GM12878 (cell line): ENCODE measurements around the gene ATP6AP2. TPM values are rescaled to one million over a fixed set of nuclear protein-coding genes. Genes with fewer than 3 reads are reported as not detected.
A peak's percentile ranks its signal among the peaks of the same experiment; 100 is the strongest.

Experiments used
- BHLHE40 ChIP-seq, 2 experiments: fragments of 450-650 bp in 1 of 2; IDR thresholded peaks; 2 replicates each; pipeline ENCODE4 v1.6.1; 2011 to 2017; ENCODE audit warnings: low read depth in 2 of 2, borderline replicate concordance in 1 of 2, improper control_type of control experiment in 1 of 2, low read length in 1 of 2, mild to moderate bottlenecking in 1 of 2
- BMI1 ChIP-seq: fragments of 450-650 bp; IDR thresholded peaks from 2 replicates; pipeline ENCODE4 v1.6.1; 2016; ENCODE audit warnings: mild to moderate bottlenecking, moderate library complexity, borderline replicate concordance
- BRCA1 ChIP-seq: IDR thresholded peaks from 2 replicates; pipeline ENCODE4 v1.6.1; 2011; ENCODE audit warnings: low read depth, low read length, improper control_type of control experiment
- E2F8 ChIP-seq: fragments of 450-650 bp; IDR thresholded peaks from 2 replicates; pipeline ENCODE4 v1.6.1; 2018; ENCODE audit warnings: mild to moderate bottlenecking, low read depth, moderate library complexity; ENCODE audit not compliant: partially characterized antibody
- ELK1 ChIP-seq: IDR thresholded peaks from 2 replicates; pipeline ENCODE4 v1.6.1; 2012; ENCODE audit warnings: low read depth, low read length, improper control_type of control experiment
- EP300 ChIP-seq, 2 experiments: fragments of 150-350 bp in 1 of 2; IDR thresholded peaks; 2 replicates each; pipeline ENCODE4 v1.6.1; 2011 to 2012; ENCODE audit warnings: low read depth in 2 of 2, low read length in 2 of 2, borderline replicate concordance in 1 of 2, improper control_type of control experiment in 1 of 2, inconsistent platforms in 1 of 2; ENCODE audit not compliant: control insufficient read depth in 1 of 2
- ETV6 ChIP-seq, 2 experiments: fragments of 450-650 bp in 1 of 2; IDR thresholded peaks in 1 of 2; conservative IDR thresholded peaks in 1 of 2; 2 replicates each; pipeline ENCODE4 v1.6.1; 2014; ENCODE audit warnings: antibody characterized with exemption in 1 of 2, borderline replicate concordance in 1 of 2, low read depth in 1 of 2, mild to moderate bottlenecking in 1 of 2, moderate library complexity in 1 of 2
- HDAC2 ChIP-seq: fragments of 200-600 bp; sonication (generic); IDR thresholded peaks from 2 replicates; pipeline ENCODE4 v1.6.1; 2017
- IRF4 ChIP-seq: IDR thresholded peaks from 2 replicates; pipeline ENCODE4 v1.6.1; 2011; ENCODE audit warnings: low read depth, low read length
- MLLT1 ChIP-seq: fragments of 450-650 bp; IDR thresholded peaks from 2 replicates; pipeline ENCODE4 v1.6.1; 2016; ENCODE audit warnings: mild to moderate bottlenecking
- MTA3 ChIP-seq: IDR thresholded peaks from 2 replicates; pipeline ENCODE4 v1.6.1; 2012; ENCODE audit warnings: low read length, inconsistent platforms, borderline replicate concordance
- RCOR1 ChIP-seq: conservative IDR thresholded peaks from 2 replicates; pipeline ENCODE4 v1.6.1; 2012; ENCODE audit warnings: low read depth, low read length, improper control_type of control experiment
- SPI1 ChIP-seq: IDR thresholded peaks from 2 replicates; pipeline ENCODE4 v1.6.1; 2011; ENCODE audit warnings: low read depth, mild to moderate bottlenecking, low read length, moderate library complexity, borderline replicate concordance; ENCODE audit not compliant: insufficient read depth
- ZBTB33 ChIP-seq: fragments of 450-650 bp; IDR thresholded peaks from 2 replicates; pipeline ENCODE4 v1.6.1; 2017; ENCODE audit warnings: mild to moderate bottlenecking
- ZNF274 ChIP-seq: IDR thresholded peaks from one replicate; pipeline ENCODE4 v1.8.0; 2011; ENCODE audit not compliant: insufficient read length, insufficient read depth
- ZNF592 ChIP-seq: fragments of 450-650 bp; IDR thresholded peaks from 2 replicates; pipeline ENCODE4 v1.6.1; 2017; ENCODE audit warnings: mild to moderate bottlenecking, moderate library complexity
- polyA plus RNA-seq, 11 experiments: library from polyadenylated mRNA; depleted of rRNA in 4 of 11; unstranded in 6 of 11; stranded (reverse) in 5 of 11; fragments of >200 nt; fragmentation: Nextera tagmentation in 4 of 11; fragmentation: Illumina TruSeq in 1 of 11; extraction: Ambion mirVana in 4 of 11; extraction: Trizol in 1 of 11; gene quantifications; 1 replicate in 1 of 11; 2 replicates in 10 of 11; pipeline versions ENCODE4 v1.2.1 to v1.2.3, GENCODE V29; 2011 to 2016; ENCODE audit warnings: inconsistent platforms in 2 of 11, missing spikeins in 2 of 11, low read depth in 1 of 11
- total RNA-seq, 4 experiments: library from RNA; depleted of rRNA in 3 of 4; stranded (reverse); fragments of >200 nt in 3 of 4; fragmentation: Illumina TruSeq in 1 of 4; extraction: Trizol in 1 of 4; gene quantifications; 2 replicates each; pipeline versions ENCODE4 v1.2.1 to v1.2.3, GENCODE V29; 2013 to 2021

Gene ATP6AP2
- total and polyA plus RNA-seq, 10 of the 15 experiments (the other 5 are each of a cell fraction or from before 2014, with no cell fraction given) = 36.3 to 141 (median 56.0) TPM

GRCh38 chrX:40539214-40540142 lies 41.3 kb upstream of the ATP6AP2 start (continued):
- no peak for TF ChIP-seq ZBTB33
- no peak for TF ChIP-seq BHLHE40 (IDR thresholded peaks at IDR 0.05; ENCODE audit: borderline replicate concordance in 1 of 2, low read depth in 2 of 2, low read length in 1 of 2)
- no peak for TF ChIP-seq ETV6 (conservative IDR thresholded peaks at IDR 0.05 in 1 of 2, IDR thresholded peaks at IDR 0.05 in 1 of 2; ENCODE audit: borderline replicate concordance in 1 of 2, low read depth in 1 of 2)
- no peak for TF ChIP-seq IRF4
- TF ChIP-seq HDAC2 = no peak
- no peak for TF ChIP-seq MLLT1
- TF ChIP-seq MTA3 = no peak
- TF ChIP-seq ZNF592 = no peak
- no peak for TF ChIP-seq EP300 (IDR thresholded peaks at IDR 0.05; ENCODE audit: borderline replicate concordance in 1 of 2, control insufficient read depth in 1 of 2, low read depth in 2 of 2, low read length in 2 of 2)
- no peak for TF ChIP-seq BMI1
- TF ChIP-seq ELK1 = no peak
- no peak for TF ChIP-seq RCOR1
- no peak for TF ChIP-seq BRCA1
- TF ChIP-seq SPI1 = peak; percentile 56; the same call in 1 of the 2 replicates
- no peak for TF ChIP-seq E2F8
- no peak for TF ChIP-seq ZNF274
